NCI-H146 (cell line): ENCODE measurements around the gene APOBEC3G.
"Not testable (repeated sequence)": the region's sequence is repeated elsewhere in the genome, so short reads cannot be mapped to it uniquely, and the experiment has no call there.

ENCODE experiments used
- DNase-seq: peaks from one replicate; lab custom pipeline; 2025; lab: John Stamatoyannopoulos, UW

APOBEC3G gene

DNA sequence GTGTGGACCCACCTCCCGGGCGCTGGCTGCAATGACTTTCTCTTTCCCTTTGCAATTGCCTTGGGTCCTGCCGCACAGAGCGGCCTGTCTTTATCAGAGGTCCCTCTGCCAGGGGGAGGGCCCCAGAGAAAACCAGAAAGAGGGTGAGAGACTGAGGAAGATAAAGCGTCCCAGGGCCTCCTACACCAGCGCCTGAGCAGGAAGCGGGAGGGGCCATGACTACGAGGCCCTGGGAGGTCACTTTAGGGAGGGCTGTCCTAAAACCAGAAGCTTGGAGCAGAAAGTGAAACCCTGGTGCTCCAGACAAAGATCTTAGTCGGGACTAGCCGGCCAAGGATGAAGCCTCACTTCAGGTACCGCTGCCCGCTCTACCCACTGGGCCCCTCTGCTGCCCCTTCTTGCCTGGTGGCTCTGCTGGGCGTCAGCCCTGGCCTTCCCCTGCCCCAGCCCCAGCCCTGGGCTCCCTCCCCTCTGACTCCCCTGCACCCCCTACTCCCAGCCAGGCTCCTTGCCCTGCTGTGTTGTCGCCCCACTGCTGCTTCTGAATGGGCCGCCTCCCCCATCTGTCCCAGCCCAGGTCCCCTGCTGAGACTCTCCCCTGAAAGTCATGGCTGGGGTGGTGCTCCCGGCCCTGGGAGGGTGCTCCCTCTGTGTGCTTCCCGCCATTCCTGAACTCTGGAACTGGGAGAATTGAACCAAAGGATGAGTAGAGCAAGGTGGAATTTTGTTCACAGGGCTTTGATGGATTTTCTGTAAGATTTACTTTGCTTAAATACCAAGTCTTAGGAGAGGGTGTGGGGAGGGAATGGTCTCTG, at the start of gene APOBEC3G:
TSS of gene APOBEC3G (plus strand) at position 250 of the 815 bp plus-strand sequence. CDS start at position 337, 87 bp downstream.
- DNase-seq: not testable (repeated sequence)

DNA sequence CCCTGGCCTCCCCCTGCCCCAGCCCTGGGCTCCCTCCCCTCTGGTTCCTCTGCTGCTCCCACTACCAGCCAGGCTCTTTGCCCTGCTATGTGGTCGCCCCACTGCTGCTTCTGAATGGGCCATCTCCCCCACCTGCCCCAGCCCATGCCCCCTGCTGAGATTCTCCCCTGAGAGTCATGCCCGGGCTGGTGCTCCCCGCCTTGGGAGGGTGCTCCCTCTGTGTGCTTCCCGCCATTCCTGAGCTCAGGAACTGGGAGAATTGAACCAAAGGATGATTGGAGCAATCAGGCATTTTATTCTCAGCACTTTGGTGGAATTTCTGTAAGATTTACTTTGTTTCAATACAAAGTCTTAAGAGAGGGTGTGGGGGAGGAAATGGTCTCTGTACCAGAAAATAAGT, 49.4 kb upstream of the APOBEC3G start:
- DNase-seq: no peak

DNA sequence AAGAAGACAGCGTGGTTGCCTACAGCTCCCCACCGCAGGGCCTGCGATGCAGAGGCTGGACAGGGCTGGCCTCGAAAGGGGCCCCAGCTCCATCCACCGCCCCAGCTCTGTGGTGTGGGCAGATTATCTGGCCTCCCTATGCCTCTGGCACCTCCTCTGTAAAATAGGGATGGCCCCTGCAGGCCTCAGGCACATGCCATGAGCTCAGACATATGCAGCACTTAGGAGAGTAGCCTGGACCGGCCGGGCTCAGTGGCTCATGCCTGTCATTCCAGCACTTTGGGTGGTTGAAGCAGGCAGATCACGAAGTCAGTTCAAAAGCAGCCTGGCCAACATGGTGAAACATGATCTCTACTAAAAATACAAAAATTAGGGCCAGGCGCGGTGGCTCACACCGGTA, 48.8 kb upstream of the APOBEC3G start:
- no peak for DNase-seq

DNA sequence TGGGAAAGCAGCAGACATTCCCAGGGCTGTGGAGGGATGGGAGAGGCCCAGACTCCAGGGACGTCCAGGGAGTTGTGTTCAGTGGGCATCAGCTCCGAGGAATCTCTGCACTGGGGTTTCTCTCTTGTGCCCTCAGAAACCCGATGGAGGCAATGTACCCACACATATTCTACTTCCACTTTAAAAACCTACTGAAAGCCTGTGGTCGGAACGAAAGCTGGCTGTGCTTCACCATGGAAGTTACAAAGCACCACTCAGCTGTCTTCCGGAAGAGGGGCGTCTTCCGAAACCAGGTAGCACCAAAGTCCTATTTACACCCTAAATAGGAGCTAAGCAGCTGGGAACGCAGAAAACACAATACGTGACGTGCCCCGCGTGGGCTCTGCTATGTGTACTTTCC, 47.8 kb upstream of the APOBEC3G start:
- no peak for DNase-seq

DNA sequence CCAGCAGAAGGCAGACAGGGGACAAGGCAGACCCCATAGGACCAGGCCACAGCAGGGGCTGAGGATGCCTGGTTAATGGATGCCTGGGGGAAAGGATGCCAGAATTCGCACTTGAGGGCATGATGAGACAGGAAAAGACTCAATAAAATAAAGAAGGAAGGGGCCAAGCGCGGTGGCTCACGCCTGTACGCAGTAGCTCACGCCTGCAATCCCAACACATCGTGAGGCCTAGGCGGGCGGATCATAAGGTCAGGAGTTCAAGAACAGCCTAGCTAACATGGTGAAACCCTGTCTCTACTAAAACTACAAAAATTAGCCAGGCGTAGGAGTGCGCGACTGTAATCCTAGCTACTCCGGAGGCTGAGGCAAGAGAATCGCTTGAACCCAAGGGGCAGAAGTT, 46.4 kb upstream of the APOBEC3G start:
- DNase-seq: no peak

DNA sequence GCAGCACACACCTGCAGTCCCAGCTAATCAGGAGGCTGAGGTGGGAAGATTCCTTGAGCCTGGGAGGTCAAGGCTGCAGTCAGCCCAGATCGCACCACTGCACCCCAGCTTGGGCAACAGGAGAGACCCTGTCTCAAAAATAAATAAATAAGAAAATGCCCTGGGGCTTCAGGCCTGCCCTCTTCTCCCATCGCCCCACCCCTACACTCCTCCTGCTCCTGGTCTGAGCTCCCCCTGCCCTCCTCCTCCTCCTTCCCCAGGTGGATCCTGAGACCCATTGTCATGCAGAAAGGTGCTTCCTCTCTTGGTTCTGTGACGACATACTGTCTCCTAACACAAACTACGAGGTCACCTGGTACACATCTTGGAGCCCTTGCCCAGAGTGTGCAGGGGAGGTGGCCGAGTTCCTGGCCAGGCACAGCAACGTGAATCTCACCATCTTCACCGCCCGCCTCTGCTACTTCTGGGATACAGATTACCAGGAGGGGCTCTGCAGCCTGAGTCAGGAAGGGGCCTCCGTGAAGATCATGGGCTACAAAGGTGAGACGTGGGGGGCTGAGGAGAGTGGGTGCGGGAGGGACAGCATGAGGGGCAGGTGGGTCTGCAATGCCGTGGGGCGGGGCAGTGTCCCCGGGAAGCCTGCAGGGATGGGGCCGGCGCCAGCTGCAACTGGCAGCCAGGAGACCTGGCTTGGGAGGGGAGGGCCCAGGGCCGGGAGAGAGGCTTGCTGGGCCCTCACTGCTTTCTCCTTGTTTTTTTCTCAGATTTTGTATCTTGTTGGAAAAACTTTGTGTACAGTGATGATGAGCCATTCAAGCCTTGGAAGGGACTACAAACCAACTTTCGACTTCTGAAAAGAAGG, 45.4 kb upstream of the APOBEC3G start:
- DNase-seq: not testable (repeated sequence)

DNA sequence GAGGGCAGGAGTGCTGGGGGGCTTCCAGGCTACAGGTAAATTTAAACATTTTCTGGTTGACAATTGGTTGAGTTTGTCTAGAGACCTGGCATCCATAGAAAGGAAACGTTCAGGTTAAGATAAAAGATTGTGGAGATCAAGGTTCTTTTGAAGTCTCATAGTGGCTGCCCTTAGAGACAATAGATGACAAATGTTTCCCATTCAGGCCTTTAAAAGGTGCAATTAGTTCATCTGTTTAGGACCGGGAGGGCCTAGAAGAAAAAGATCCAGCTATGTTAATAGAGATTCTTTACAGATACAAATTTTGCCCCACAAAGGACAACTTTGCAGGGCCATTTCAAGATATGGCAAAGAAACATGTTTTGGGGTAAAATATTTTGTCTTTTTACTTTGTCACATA, 40.0 kb upstream of the APOBEC3G start:
- not testable (repeated sequence) for DNase-seq

DNA sequence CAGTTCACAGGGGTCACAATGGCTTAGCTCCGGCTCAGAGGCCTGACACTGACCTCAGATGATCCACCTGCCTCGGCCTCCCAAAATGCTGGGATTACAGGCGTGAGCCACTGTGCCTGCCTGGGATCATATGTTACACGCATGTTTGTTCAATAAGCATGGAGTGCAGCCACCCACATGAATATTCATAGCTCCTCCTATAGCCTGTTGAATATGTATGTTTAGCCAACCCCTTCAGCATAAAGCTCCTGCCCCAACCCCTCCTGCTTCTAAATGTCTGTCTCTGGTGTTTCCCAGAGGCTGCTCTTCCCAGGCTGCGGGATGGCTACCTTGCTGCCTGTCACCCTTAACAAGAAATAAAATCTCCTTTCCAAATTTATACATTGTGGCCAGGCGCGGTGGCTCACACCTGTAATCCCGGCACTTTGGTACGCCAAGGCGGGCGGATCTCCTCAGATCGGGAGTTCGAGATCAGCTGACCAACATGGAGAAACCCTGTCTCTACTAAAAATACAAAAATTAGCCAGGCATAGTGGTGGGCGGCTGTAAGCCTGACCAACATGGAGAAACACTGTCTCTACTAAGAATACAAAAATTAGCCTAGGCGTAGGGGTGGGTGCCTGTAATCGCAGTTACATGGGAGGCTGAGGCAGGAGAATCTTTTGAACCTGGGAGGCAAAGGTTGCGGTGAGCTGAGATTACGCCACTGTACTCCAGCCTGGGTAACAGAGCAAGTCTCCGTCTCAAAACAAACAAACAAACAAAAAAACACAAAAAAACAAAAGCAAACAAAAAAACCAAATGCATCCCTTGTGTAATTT, 37.6 kb upstream of the APOBEC3G start:
- no peak for DNase-seq

DNA sequence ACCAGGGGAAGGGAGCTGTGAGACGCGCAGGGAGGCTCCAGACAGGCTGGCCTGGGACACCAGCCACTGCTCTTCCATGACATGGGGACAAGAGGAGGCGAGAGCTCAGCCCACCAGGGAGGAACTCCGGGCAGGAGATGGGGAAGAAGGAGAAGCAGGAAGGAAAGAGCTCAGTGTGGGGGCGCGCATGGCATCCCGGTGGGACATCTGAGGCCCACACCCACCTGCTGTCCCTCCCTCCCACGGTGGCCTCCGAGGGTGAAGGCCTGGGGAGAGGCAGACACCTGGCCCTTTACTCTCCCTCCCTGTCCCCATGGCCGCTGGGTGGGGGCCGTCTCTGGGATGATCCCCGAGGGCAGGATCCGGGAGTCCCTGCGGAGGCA, 36.9 kb upstream of the APOBEC3G start:
- DNase-seq: peak; percentile 47

DNA sequence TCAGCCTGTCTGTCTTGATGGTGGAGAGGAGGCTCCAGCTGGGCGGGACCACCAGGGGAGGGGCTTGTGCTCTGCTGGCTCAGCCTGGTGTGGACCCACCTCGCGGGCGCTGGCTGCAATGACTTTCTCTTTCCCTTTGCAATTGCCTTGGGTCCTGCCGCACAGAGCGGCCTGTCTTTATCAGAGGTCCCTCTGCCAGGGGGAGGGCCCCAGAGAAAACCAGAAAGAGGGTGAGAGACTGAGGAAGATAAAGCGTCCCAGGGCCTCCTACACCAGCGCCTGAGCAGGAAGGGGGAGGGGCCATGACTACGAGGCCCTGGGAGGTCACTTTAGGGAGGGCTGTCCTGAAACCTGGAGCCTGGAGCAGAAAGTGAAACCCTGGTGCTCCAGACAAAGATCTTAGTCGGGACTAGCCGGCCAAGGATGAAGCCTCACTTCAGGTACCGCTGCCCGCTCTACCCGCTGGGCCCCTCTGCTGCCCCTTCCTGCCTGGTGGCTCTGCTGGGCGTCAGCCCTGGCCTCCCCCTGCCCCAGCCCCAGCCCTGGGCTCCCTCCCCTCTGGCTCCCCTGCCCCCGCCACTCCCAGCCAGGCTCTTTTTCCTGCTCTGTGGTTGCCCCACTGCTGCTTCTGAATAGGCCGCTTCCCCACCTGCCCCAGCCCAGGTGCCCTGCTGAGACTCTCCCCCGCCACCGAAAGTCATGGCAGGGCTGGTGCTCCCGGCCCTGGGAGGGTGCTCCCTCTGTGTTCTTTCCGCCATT, 36.4 kb upstream of the APOBEC3G start, which contains the start of gene APOBEC3F:
TSS of gene APOBEC3F (plus strand) at position 327 of the 759 bp plus-strand sequence. CDS start at position 424, 97 bp downstream.
- DNase-seq: peak; percentile 51

DNA sequence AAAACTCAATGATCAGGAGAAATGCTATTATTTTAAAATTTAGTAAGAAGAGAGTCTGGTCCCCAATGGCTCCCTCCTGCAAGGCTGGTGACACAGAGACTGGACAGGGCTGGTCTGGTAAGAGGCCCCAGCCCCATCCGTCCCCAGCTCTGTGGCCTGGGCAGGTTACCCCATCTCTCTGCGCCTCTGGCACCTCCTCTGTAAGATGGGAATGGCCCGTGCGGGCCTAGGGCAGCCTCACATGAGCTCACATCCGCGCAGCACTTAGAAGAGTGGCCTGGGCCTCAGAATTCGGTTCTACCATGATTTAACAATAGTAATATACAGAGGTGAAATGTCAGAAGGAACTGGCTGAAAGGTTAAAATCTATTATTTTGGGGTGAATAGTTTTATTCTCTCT, 35.2 kb upstream of the APOBEC3G start:
- no peak for DNase-seq

DNA sequence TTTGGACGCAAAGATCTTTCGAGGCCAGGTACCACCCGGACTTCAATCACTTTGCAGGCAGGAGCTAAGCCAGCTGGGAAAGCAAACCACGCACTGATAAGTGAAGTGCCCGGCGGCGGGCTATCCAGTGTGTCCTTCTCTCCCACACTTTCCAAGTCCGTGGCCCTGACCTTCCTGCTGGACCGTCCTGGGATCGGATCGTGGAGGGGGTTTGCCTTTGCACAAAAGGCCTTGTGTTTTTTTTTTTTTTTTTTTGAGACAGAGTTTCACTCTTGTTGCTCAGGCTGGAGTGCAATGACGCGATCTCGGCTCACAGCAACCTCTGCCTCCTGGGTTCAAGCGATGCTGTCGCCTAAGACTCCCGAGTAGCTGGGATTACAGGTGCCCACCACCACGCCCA, 34.0 kb upstream of the APOBEC3G start:
- not testable (repeated sequence) for DNase-seq

DNA sequence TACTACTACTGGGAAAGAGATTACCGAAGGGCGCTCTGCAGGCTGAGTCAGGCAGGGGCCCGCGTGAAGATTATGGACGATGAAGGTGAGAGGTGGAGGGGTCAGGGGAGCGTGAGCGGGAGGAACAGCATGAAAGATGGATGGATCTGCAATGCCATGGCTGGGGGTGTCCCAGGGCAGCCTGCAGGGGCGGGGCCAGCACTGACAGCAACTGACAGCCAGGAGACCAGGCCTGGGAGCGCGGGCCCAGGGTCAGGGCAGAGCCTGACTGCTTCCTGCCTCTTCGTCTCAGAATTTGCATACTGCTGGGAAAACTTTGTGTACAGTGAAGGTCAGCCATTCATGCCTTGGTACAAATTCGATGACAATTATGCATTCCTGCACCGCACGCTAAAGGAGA, 31.9 kb upstream of the APOBEC3G start:
- not testable (repeated sequence) for DNase-seq

DNA sequence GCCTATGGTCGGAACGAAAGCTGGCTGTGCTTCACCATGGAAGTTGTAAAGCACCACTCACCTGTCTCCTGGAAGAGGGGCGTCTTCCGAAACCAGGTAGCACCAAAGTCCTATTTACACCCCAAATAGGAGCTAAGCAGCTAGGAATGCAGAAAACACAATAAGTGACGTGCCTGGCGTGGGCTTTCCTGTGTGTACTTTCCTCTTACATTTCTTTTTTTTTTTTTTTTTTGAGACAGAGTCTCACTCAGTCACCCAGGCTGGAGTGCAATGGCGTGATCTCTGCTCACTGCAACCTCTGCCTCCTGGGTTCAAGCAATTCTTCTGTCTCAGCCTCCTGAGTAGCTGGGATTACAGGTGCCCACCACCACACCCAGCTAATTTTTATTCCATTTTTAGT, 27.6 kb upstream of the APOBEC3G start:
- not testable (repeated sequence) for DNase-seq

DNA sequence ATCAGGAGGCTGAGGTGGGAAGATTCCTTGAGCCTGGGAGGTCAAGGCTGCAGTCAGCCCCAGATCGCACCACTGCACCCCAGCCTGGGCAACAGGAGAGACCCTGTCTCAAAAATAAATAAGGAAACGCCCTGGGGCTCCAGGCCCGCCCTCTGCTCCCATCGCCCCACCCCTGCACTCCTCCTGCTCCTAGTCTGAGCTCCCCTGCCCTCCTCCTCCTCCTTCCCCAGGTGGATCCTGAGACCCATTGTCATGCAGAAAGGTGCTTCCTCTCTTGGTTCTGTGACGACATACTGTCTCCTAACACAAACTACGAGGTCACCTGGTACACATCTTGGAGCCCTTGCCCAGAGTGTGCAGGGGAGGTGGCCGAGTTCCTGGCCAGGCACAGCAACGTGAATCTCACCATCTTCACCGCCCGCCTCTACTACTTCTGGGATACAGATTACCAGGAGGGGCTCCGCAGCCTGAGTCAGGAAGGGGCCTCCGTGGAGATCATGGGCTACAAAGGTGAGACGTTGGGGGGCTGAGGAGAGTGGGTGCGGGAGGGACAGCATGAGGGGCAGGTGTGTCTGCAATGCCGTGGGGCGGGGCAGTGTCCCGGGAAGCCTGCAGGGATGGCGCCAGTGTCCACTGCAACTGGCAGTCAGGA, 25.1 kb upstream of the APOBEC3G start:
- not testable (repeated sequence) for DNase-seq

DNA sequence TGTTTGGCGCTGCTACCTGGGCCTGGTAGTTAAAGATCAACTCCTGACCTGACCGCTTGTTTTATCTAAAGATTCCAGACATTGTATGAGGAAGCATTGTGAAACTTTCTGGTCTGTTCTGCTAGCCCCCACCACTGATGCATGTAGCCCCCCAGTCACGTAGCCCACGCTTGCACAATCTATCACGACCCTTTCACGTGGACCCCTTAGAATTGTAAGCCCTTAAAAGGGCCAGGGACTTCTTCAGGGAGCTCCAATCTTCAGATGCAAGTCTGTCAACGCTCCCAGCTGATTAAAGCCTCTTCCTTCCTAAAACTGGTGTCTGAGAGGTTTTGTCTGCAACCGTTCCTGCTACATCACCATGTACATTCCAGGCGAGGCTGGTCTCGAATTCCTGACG, 21.4 kb upstream of the APOBEC3G start:
- DNase-seq: no peak

DNA sequence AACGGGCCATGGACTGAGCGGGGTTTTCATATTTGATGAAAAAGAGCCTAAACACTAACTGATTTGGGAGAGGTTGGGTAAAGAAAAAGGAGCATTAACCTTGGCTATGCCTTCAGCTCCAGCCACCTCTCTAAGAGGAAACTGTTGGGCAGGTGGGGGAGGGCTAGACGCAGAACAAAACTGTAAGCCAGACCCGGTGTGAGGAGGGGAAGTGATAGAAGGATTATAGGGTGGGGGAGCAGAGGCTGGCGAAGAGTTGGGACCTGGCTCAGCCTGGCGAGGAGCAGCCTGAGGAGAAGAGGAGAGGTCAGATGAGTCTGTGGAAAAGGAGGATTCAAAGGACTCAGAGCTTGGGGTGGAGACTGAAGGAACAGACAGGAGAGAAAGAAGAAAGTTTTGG, 15.8 kb upstream of the APOBEC3G start:
- DNase-seq: not testable (repeated sequence)

DNA sequence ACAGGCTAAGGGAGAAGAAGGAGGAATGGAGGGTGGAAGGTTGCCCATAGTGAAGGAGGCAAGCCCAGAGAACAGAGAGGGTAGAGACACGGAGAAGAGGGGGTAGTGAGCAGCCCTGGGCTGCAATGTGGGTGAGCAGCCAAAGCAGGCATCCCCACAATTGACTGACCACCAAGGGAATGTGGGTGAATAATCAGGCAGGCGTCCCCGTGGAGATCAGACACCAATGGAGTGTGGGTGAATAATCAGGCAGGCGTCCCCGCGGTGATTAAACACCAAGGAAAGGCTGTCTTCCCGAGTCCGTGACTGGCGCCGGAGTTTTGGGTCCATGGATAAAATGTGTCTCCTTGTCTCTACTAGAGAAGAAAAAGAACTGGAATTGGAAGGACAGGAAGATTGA, 15.1 kb upstream of the APOBEC3G start:
- DNase-seq: not testable (repeated sequence)

DNA sequence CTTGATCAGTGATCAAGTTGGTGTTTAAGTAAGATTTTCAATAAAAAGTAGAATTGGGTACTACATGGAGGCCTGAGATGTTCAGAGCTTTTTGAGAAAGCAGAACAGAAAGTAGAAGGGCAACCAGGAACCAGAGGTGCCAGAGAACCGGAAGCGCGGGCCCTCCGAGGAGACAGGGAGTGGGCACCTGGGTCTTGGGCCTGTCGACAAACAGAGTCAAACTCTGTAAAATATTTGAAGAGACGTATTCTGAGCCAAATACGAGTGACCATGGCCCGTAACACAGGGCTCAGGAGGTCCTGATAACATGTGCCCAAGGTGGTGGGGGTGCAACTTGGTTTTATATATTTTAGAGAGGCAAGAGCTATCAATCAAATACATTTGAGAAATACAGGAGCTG, 13.2 kb upstream of the APOBEC3G start:
- DNase-seq: not testable (repeated sequence)

DNA sequence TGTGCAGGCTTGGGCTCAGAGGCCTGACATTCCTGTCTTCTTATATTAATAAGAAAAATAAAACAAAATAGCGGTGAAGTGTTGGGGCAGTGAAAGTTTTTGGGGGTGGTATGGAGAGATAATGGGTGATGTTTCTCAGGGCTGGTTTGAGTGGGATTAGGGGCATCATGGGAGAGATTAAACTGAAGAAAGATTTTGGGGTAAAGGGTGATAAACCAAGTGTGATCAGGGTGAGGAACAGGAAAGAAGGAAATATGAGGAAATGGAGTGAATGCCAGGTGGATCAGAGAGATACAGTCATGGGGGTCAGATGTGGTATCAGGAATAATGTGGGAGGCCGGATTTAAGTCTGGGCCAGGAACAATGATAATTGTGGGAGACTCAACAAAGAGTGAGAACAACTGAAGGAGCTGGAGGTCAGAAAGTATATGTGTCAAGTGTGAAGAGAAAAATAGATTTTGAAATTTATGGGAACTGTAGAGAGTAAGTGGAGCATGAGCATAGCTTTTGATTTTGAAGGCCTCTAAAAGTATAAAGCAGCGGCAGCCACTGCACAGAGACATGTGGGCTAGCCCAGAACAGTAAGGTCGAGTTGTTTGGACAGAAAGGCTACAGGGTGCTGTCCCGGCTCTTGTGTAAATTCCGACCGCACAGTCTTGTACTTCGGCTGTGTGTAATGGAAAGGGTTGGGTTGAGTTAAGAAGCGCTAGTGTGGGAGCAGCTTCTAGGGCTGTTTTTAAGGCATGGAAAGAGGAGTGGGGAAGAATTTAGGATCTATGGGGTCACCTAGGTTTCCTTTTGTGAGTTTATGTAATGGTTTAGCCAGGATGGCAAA, 10.4 kb upstream of the APOBEC3G start:
- not testable (repeated sequence) for DNase-seq
